ENCODE measurements around the gene INS. TPM values are rescaled to one million over a fixed set of nuclear protein-coding genes. Genes with fewer than 3 reads are reported as not detected.
"Not testable (repeated sequence)": the region's sequence is repeated elsewhere in the genome, so short reads cannot be mapped to it uniquely, and the experiment has no call there.

The INS gene
- total RNA-seq, 1 donor from 2014 or later = not detected

- no peak for DNase-seq (ENCODE audit: low spot score)
Observed at GRCh38 chr11:2132874-2133240, 28.2 kb downstream of the INS start.

GRCh38 chr11:2132246-2132645 is 28.8 kb downstream of the INS start:
- DNase-seq (ENCODE audit: low spot score) = no peak

- no peak for DNase-seq (ENCODE audit: low spot score)
Observed at GRCh38 chr11:2131371-2132236, 29.4 kb downstream of the INS start.

DNA sequence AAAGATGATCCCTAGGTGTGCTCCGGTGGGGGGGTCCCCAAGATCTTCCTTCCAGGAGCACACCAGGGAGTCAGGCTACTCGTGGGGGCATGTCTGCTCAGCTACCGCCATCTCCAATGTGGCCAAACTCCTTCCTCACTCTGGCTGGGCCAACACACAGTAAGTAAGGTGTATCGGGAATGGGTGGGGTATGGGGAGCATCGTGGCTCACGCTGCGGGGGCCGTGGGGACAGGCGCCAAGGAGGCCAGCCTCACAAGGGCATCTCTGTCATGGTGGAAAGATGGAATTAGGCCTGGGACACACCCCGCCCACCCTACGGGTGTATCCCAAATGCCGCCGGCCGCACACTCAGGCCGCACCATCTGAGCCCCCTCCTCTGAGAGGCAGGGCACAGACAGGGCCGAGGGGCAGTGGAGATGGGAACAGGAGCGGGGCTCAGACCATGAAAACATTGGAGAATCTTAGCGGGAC is 30.1 kb downstream of the INS start:
- DNase-seq (ENCODE audit: low spot score) = no peak

- DNase-seq (ENCODE audit: low spot score) = no peak
Observed at GRCh38 chr11:2129699-2130366, 31.2 kb downstream of the INS start.

DNA sequence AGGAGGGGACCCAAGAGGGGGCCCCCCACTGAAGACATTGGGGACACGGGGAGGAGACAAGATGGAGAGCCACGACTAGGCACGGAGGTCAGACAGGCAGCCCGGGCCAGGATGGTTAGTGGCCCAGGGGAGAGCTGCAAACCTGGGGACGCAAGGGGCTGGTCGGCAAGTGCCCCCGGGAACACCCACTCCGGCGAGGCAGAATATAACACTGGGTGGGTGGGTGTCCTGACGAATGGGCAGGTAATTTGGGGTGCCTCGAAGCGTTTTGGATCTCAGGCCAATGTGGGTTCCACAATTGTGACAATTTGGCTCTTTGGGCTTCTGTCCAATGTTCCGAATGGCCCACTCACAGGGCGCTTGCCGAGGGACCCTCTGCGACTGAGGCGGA is 31.7 kb downstream of the INS start:
- no peak for DNase-seq (ENCODE audit: low spot score)

DNA sequence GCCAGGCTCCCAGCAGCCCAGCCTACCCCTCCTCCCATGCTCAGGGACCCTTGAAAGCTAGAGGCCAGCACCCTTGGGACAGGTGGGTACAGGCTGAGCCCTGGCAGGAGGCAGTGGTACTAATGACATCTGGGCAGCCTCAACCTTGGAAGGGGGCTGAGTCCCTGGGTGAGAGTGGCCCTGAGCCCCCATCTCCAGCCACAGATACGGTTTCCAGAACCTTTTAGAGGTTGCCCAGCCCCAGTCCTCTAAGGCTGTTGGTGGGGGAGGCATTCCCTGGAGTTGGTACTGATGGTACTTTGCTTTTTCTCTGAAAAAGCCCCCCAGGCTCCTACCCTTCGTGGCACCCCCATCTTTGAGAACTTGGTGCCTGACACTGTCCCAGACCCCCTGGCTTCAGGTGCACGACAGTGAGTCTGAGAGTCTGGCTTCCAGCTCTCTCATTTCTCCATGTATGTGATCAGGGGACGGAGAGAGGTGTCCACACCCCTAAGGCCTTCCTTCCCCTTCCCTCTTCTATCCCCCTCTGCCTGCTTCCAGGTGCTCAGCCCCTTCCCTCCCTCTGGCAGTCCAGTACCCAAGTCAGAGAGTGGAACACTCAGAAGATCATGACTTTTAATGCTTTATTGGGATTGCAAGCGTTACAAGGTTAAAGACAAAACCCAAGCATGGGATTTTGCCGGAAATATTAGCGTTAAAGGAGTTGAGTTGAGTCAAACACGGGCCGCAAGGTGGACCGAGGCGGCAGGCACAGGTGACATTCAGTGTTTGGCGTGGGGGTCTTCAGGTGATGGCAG is 32.3 kb downstream of the INS start:
- no peak for DNase-seq (ENCODE audit: low spot score)

DNA sequence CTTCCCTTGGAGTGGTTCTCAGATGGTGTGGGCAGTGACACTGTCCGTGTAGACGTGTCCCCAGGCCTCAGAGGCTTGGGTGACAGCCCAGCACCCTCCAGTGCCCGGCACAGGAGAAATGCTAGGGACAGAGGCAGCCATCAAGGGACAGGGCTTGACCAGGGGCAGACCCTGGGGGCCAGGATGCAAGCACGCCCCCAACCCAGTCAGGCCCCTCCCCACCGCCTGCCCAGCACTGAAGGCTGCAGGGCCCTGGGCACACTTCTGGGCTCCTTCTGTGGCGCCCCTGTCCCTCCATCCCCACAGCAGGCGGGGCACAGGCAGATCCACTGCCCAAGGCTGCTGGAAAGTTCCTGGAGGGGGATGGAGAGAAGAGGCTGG is 32.9 kb downstream of the INS start:
- DNase-seq (ENCODE audit: low spot score) = no peak

- DNase-seq (ENCODE audit: low spot score) = no peak
Observed at GRCh38 chr11:2127482-2128129, 33.4 kb downstream of the INS start.

DNA sequence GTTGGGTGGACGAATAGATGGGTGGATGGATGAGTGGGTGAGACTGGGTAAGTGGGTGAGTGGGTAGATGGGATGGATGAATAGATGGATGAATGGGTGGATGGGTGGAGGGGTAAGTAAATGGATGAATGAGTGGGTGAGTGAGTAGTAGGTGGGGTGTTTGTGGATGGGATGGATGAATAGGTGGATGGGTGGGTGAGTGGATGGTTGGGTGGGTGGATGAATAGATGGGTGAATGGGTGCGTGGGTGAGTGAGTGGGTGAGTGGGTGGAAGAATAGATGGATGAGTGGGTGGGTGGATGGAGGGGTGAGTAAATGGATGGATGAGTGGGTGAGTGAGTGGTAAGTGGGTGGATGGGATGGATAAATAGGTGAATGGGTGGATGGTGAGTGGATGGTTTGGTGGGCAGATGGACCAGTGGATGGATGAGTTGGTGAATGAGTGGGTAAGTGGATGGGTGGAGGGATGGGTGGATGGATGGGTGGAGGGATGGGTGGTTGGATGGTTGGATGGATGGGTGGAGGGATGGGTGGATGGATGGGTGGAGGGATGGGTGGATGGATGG is 34.4 kb downstream of the INS start:
- no peak for DNase-seq (ENCODE audit: low spot score)

- not testable (repeated sequence) for DNase-seq (ENCODE audit: low spot score)
Observed at GRCh38 chr11:2124736-2125484, 36.1 kb downstream of the INS start.

DNA sequence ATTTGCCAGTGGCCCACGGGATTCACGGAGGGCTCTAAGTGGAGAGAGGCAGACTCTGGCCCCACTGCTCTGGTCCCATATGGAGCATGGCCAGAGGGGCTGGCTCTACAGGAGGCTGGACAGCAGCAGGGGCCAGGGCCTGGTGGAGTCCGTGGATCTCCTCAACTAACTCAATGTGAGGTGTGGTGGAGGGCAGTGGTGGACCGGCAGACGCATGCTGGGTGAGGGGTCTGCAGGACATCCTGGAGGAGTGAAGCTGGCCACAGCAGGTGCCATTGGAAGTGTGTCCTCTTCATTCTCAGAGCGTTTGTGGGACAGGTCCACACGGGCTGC is 37.4 kb downstream of the INS start:
- no peak for DNase-seq (ENCODE audit: low spot score)

DNA sequence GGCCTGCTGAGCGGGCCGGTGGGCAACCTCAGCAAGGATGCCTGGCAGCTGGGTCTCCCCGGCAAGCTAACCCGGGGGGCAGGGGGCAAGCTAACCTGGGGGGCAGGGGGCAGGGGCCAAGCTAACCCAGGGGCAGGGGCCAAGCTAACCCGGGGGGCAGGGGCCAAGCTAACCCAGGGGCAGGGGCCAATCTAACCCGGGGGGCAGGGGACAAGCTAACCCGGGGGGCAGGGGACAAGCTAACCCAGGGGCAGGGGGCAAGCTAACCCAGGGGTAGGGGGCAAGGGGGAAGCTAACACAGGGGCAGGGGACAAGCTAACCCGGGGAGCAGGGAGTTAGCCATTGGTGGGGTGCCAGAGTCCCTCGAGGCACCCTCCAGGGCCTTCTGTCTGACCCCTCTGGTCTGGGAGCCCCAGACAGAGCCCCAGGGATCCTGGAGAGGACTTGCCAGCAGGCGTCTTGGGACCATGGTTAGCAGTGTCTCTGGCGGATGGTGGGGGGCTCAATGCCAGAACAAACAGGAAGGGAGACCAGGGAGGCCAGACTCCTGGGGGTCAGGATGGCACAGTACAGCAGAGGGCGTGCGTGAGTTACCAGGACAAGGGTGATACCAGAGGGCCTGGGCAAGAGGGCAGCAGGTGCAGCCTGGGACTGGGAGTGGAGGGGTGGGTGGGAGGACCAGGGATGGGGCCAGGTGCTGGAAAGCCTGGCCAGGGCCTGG is 37.9 kb downstream of the INS start:
- no peak for DNase-seq (ENCODE audit: low spot score)

- DNase-seq (ENCODE audit: low spot score) = no peak
Observed at GRCh38 chr11:2122222-2122906, 38.6 kb downstream of the INS start.

DNA sequence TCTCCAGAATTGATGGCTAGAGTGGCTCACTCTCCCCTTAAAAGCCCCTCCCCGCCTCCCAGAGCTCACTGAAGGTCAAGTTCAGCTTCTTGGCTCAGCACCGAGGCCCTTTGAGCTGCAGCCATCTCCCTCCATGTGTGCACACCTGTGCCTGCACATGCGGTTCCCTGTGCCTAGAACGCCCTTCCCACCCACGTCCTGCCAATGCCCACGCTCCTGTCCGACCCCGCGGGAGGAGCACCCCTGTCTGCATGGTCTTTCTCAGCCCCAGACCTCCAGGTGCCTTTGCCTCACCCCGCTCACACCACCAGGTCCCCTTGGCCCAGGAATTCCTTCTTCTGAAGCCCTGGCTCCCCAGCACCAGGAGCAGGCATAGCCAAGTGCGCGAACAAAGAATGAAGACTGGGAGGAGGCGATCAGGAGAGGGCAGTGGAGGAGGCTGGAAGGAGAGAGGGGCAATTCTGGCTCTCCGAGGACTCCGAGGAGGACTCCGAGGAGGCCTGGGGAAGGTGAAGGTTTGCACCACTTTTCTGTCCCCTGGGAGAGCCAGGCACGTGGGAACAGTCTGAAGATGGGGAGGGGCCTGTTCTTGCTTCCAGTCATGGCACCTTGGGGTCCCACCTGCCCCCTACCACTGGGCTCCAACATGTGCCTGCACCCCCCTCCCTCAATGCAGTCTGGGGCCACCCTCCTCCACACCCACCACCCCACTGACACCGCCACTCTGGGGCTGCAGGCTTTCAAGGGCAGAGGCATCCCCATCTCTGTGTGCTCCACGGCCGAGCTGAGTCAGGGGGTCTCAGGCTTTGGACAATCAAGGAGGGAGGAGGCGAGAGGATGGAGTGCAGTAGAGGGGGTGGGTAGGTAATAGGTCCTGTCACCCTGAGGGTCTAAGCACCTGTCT is 39.5 kb downstream of the INS start:
- no peak for DNase-seq (ENCODE audit: low spot score)

GRCh38 chr11:2120359-2121100 is 40.5 kb downstream of the INS start:
- no peak for DNase-seq (ENCODE audit: low spot score)

- DNase-seq (ENCODE audit: low spot score) = no peak
Observed at GRCh38 chr11:2118677-2119076, 42.3 kb downstream of the INS start.

- no peak for DNase-seq (ENCODE audit: low spot score)
Observed at GRCh38 chr11:2116680-2117079, 44.3 kb downstream of the INS start.
